Activated CD8-positive, alpha-beta memory T cell treated with anti-CD3 and anti-CD28 coated beads, Interleukin-2, amount 50 U/mL, for 24 hours (primary cell): ENCODE results near the gene LYZL4.

ENCODE experiments used
- DNase-seq: peaks from one replicate; pipeline ENCODE4 v3.0.0-alpha.2; 2020; ENCODE audit errors: extremely low read depth

LYZL4 gene

DNA sequence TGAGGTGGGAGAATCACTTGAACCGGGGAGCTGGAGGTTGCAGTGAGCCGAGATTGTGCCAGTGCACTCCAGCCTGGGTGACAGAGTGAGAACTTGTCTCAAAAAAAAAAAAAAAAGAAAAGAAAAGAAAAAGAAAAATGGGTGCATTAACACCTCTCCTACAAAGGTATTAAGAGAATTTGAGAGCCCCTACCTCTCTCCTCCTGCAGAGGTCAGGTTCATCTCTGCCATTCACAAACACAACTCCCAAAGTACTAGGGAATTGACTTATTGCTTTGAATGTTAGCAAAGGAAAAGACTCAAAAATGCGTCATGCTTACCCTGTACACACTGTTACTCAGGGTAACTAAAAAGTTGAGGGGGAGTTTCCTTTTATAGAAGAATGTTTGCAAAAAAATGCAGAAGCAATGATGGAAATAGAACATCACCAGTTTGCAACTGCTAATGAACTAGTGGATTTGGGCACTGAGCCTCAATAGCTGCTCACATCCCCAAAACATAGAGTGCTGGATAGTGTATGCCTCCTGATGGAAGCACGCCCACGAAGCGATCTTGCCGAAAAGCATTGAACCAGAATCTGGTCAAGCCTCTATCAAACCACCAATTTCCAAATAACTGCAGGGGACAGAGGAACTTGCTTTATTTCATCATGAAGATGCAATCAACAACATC, 15.5 kb upstream of the LYZL4 start:
- no peak for DNase-seq

DNA sequence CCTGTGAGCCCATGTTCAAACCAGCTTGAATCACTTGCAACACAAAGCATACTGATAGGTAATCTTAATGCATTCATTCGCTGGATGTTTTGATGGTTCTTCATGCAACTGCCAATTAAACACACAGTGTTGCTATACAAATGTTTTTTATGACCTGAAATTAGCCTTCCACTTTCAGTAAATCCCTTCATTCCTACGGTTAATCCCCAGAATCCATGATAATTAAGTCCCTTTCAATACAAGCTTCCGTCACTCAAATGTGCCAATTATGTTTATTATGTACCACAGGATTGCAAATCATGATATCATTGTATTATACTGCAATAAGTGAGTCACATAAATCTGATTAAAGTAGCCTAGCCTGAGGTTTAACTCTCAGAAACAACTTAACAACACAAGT, 14.5 kb upstream of the LYZL4 start:
- DNase-seq, result no peak

DNA sequence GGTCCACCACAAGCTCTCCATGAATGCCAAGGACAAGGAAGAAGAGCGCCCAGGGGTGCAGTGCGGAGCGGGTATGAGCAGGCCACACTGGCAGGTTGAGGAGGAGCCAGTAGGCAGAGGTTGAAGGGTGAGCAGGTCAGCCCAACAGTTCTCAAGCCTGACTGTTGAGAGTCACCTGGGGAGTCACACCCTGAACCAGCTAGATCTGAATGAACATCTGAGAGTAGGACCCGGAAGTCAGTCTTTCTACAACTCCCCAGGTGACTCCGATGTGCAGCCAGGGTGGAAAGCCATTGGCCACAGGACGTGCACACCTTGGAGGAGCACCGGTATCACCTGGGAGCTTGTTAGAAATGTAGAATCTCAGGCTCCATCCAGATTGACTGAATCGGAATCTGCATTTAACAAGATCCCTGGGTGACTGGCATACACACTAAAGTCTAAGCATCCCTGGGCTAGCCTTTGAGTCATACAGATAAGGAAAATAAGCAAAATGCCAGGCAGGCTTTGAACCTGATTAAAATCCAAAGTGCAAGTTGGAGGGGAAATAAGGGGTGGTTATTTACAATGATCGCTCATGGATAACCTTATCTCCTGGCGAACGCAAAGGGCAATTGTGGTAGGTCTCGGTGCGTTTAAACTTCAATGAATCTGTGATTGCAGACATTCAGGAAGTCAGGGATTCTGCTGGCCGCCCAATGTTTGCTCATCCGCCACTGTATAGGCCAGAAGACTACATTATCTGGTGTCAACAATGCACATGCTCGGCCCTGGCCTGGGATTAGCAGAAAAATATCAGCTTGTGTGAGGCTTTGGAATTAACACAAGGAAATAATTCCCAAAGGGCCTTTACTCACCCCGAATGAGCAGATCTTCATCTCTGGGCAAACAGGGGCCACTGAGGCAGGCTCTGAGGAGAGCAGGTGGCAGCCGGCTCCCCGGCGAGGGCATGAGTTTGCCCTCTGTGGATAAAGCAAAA, 11.7 kb upstream of the LYZL4 start:
- no peak for DNase-seq

DNA sequence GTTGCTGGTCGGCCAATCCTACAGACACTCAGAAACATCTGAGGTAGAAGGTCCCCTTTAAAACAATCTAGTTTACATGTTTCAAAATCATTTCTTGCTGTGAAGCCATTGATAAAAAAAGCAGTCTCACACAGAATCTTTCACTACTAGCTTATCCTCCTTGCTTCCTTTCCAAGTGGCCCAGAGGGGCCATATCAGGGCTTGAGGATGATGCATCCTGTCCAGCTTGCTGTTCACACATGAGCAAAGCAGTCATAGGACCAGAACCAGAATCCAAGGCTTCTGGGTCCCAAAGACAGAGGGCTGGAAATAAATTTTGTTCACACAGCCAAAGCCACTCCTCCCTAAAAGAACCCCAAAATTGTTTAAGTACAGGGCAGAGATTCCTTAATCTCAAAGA, 9.2 kb upstream of the LYZL4 start:
- no peak for DNase-seq

DNA sequence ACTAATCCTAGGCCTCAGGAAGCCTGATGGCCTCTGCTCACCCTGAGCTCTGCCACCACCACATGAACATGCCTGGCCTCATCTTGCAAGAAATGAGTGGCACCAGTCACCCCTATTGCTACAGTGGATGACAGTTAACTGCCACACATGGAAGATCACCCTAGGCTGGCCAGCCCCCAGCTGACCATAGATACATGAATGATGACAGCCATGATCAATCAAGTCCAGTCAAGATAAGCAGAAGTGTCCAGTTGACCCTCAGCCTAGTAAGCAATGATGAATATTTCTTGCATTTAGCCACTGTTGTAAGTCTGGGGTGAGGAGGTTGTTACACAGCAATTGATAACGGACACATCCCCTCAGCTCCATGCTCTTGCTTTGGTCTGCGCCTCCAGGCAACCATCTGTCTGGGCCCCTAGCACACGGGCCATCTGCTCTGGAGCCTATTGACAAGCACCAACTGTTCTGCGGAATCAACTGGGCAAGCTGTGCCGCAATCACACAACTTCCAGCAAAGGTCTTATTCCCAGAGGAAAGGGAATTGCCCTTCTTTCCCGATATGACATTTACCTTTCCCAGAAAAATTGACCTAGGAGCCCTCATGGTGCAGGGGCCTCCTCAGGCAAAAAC, 2.2 kb upstream of the LYZL4 start:
- no peak for DNase-seq

DNA sequence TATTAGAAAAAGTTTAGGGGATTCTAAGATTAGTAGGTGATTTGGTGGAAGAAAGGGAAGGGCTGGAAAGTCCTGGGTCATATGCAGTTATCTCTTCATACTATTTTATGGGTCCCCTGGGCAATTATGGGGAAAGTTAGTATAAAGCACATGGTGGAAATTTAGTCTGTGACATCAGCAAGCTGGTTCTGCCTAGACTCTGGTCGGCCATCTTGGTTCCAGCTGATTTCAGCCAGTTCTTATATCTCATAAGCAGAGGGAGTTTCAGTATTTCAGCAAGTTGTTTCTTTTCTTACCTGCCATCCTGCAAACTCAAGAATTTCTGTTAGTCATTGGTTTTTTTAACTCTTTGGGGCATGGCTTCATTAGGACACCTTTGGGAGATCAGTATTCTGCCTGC, 1.0 kb upstream of the LYZL4 start:
- no peak for DNase-seq

DNA sequence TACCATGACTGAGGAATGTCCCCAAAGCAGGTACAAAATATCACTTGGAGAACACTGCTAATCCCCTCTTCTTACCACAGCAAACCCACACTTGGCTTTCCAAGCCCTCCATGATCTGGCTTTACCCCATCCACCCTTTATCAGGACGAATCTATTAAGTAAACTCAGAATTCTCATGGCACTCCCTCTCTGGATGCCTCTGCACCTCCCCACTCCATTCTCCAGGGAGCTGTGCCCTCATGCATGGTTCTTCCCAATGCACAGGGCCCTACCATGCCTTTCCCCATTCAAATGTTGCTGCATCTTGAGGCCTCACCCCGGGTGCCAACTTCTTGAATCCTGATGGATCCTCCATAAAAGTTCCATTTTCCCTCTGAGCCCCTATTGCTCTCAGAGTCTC, 2.3 kb downstream of the LYZL4 start:
- DNase-seq, result no peak

DNA sequence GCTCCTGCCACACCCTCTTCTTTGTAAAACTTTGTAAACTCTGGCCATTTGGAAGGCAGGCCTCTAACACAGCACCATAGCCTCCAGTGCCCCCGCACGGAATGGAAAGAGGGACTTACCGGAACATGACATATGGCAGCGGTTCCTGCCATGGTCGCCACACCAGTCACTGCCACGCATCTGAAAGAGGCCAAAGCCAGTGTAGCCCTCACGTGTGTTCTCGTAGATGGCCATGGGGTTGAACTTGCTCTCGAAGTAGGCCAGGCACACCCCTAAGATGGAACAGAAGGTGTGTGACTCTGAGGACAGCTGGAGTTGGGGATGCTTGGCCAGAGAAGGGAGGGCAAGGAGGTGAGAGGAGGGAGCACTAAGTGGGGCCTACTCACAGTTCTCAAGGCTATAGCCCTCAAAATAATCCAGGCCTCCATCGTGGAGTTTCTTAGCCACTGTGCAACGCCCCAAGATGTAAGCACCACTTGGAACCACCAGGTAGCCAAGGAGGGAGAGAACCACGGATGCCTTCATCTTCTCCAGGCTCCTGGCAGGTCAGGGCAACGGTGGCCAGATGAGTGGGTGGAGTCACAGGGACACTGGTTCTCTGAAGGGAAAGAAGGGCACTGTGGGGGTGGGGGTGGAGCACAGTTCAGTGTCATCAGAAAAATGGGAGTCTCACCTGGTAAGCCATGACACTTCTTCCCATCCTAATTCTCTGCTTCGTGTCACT, 3.5 kb downstream of the LYZL4 start:
- no peak for DNase-seq

DNA sequence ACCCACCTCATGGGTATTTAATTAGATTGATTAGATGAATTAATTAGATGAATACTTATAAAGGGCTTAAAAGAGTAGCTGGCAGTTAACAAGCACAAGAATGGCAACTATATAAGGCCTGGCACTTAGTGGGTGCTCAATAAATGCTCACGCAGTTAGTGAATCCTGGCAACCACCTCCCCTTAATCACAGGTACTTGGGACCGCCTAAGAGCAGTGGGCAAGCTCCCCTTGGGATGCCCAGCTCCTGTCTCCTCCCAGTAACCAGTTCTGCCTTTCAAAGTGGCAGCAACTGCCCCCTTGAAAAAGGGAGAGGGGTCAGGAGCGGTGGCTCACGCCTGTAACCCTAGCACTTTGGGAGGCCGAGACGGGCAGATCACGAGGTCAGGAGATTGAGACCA, 4.6 kb downstream of the LYZL4 start:
- DNase-seq, result no peak

DNA sequence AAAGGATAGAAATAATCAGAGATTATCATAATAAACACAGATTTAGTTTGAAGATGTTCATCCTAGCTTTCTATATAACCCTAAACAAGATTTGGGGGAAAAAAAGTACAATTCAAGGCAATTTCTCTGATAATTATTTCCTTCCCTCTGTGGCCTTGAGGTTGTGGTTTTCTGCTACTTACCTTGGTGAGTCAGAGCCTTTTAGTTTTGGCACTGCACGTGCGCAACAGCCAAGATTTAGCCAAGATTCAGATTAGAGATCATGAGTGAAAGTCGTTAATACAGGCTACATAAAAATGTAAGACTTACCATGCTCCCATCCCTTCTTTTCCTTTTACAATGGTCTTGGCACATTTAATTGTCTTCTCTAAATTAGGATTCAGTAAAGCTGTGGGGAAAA, 6.7 kb downstream of the LYZL4 start:
- no peak for DNase-seq

DNA sequence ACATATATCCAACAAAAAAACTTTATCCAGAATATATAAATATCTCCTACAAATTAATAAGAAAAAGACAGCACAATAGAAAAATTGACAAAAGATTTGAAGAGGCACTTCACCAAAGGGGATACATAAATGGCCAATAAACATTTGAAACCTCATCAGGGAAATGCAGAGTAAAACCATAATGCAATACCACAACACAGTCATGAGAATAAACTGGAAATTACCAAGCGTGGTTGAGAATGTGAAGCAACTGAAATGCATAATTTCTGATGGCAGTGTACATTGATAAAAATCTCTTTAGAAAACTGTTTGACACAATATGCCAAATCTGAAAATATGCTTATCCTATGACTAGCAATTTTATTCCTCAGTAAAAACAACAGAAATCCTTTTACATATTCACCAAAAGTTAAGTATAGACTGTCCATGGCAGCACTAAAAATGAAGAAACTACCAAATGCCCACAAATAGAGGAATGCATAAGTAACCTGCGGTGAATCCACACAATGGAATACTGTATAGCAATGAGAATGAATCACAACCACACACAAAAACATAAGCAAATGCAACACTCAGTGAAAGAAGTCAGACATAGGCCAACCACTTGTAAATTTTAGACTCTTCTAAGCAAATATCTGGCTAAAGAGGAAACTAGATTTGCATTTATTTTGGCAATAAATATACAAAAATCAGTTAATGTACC, 7.9 kb downstream of the LYZL4 start:
- no peak for DNase-seq

DNA sequence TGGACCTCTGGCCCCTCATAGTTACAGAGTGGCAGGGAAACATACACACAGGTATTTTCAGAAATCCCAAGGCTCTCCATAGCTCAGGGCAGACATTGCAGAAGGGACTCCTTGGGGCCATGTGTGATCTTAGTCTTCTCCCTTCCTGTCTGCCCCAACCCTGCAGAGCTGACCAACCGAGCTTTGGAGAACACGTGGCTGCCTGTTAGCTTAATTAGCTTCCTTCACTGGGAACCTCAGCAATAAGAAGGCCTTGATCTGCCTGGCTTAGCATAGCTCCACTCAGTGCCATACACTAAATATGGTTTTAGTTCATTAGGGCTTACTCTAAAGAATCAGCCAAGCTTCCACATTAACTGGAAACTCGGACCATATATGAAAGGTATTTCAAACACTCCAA, 12.3 kb downstream of the LYZL4 start:
- no peak for DNase-seq

DNA sequence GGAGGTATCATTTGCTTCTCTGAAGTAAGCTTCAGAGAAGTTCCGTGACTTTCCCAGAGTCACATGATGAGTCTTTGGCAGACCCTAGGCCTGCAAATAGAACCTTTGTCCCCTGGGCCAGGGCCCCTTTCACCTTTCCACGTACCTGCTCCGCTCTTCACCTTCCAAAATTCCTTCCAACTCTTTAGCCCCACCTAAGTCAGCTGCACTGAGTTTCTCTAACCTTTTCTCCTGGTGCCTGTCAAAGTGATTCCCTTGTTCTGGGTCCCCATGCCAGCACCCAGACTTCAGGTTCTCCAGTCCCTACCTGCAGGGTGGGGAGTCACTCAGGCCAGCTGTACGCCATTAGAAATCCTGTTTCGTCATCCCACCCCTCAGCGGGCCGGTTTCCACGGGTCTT, 12.8 kb downstream of the LYZL4 start:
- DNase-seq, result no peak

DNA sequence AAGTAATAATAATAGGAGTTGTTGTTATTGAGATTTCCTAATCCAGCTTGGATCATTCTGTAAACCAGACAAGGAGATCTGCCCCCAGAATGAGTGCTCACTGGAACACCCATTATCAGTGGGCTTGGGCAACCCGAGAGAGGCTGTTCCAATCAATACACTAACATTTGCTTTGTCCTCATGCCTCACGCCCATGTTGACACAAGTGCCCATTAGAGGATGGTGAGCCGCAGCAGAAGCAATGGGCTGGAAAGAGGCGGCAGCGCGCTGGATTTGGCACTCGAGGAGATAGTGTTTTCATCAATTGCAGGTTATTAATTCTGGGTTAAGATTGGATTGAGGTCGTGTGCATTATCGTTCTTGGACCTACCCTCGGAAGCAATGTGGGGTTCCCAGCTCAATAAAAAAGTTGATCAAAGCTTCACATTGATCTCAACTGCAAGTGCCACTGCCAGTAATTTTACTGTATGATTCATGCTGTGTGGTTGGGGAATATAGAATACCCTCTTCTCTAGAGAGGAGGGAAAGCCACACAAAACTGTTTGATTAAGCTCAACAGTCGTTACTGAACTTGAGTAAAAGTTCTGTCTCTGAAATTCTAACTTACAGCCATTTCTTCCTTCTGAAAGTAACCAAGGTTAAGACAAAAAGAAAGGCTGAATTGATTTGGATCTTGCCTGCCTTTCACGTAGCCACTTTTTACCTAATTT, 15.7 kb downstream of the LYZL4 start:
- no peak for DNase-seq

DNA sequence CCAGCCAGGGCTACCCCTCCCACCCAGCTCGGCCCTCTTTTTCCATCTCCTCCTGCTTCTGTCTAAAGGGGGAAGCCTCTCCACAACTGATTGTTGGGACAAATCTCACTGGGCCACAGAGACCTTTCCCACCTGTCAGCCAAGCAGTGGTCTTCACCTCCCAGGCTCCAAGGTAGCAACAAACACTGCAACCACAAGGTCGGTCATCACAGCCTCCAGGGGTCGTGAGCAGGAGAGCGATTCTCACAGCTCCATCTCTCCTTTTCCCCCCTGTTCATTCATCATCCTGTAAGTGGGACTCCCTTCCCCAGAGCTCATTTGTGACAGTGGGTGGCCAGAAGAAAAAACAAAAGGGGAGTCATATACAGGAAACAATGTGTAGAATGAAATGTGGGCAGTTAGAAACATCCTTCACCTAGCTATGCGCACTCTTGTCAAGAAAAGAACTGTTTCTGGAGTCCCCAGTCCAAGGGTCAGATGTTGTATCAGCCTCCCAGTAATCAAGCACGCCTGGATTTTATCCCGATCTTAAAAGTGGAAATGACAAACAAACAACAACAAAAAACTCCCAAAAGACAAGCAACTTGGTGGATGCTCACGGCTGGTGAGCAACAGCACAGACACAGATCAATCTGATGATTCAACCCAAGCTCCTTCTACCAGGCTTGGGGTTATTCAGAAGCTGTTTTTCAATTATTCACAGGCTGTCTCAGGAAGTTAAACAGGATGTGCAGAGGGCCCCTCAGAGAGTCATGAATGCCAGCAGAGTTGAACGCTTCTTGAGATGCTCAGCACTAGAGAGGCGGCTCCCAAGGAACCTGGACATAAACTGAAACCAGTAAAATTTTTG, 22.4 kb downstream of the LYZL4 start:
- DNase-seq, result no peak

DNA sequence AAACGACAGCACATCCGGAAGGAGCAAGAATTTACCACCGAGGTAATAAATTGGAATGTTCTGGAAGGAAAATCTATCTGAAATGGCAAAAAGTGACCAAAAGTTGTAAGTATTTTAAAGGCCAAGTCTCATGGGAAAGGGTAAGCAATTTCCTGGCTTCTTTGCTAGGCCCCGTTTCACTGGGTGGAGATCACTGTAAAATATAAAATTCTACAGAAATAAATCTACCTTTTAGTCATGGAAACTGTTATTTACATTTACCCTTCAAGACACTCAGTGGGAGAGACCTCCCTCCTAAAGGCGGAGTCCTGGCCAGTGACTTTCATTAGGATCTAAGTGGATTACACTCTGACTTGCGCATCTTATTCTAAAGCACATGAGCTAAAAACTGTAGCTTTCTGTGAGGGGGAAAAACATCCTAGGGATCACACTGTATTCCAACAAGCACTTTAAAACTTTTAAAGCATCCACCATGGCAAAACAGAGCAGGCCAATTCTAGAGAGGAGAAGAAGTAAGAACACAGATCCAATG, 28.8 kb downstream of the LYZL4 start:
- DNase-seq, result no peak

DNA sequence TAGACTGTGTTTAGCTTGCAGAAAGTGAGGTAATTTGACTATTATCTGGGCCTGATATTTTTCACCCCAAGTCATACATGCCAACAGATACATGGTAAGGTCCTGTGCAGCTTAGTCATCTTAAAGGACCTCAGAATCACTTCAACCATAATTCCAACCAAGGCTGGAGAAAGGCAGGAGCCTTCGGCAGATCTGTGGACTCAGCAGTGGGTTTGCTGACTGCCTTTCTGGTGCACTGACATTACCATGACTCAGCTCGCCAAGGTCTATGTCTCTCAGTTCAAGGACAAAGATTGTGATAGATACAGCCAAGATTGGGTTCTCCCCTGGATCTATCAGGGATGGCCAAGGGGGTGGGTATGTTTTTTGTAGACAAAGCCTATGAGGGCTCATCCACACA, 32.7 kb downstream of the LYZL4 start:
- no peak for DNase-seq

DNA sequence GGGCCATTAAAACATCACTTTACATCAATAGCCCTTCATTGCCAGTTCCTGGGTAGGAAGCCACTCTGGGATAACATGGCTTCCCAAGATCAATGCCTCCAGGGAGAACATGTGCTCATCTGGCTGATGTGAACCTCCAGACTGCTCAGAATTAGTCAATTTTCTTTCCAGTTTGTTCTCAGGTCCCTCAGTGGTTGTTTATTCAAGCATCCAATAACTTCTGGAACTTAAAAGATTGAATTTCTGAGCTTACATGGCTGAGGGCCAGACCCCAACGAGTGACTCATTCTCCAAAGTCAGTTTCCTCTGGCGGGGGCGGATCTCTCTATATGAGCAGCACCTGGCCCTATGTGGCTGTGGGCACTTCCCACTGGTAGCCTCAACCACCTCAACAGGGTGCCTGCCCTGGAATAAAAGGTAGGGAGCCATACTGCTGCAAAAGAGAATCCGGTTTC, 34.0 kb downstream of the LYZL4 start:
- no peak for DNase-seq

DNA sequence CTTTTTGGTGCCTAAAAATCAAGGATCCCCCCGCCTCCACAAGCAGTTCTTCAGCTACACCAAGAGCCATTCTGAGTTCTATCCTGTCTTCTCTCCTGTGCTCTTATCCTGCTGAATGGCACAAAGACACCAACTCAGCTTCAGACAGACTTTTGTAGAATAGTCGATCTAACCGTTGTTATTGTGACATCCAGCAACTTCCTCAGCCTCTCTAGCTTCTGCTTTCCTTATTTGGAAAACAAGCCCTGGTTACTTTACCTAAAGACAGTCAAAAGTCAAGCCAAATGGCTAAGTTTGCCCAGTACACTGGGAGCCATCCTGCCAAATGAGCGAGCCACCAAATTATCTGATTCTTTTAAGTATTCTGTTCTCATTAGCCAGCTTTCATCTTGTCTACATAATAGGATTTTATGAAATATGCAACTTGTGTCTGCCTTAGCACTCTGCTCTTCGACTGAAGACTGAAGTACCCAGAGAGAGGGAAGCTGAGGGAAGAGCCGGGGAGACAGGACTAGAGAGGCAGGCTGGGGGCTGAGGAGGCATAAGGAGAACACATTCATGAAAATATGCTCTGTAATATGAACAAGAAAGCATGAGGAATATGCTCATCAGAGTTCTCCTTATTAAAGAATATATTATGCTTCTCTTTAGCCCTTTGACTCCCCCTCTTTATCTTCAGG, 35.1 kb downstream of the LYZL4 start:
- no peak for DNase-seq
